ENCODE results near the gene OTUD4.
"Not testable (repeated sequence)": the region's sequence is repeated elsewhere in the genome, so short reads cannot be mapped to it uniquely, and the experiment has no call there.

OTUD4 gene

GRCh38 chr4:145180298-145181090, at the start of gene OTUD4:
Gene OTUD4, minus strand, starts transcription at chr4:145180589. Its CDS starts 616 bp downstream, at chr4:145179973.
- peak; percentile 58 for TF ChIP-seq CTCF (IDR thresholded peaks at IDR 0.05; ENCODE audit: insufficient read depth, low read length, poor library complexity, severe bottlenecking)
- DNase-seq (ENCODE audit: extremely low read depth, insufficient read length) = peak; percentile 98
- H3K36me3 ChIP-seq (ENCODE audit: control insufficient read depth, insufficient read depth, low read length) = no peaks in the 10 kb centered on the region
- H3K27me3 ChIP-seq (replicated peaks; ENCODE audit: control insufficient read depth, insufficient read depth, low read length) = no peaks in the 10 kb centered on the region
- H3K4me3 ChIP-seq (replicated peaks; ENCODE audit: low read depth, low read length) = peak within 1 kb of the TSS; percentile 66

GRCh38 chr4:145223228-145223627, 42.8 kb upstream of the OTUD4 start:
- H3K36me3 ChIP-seq (ENCODE audit: control insufficient read depth, insufficient read depth, low read length); DNase-seq (ENCODE audit: extremely low read depth, insufficient read length); H3K4me3 ChIP-seq (replicated peaks; ENCODE audit: low read depth, low read length); H3K27me3 ChIP-seq (replicated peaks; ENCODE audit: control insufficient read depth, insufficient read depth, low read length): not testable (repeated sequence)

- H3K36me3 ChIP-seq (ENCODE audit: control insufficient read depth, insufficient read depth, low read length); DNase-seq (ENCODE audit: extremely low read depth, insufficient read length); H3K27me3 ChIP-seq (replicated peaks; ENCODE audit: control insufficient read depth, insufficient read depth, low read length); H3K4me3 ChIP-seq (replicated peaks; ENCODE audit: low read depth, low read length): not testable (repeated sequence)
Observed at GRCh38 chr4:145221529-145221928, 41.1 kb upstream of the OTUD4 start.

GRCh38 chr4:145219090-145219489, 38.7 kb upstream of the OTUD4 start:
- Histone ChIP-seq H3K27me3 (replicated peaks; ENCODE audit: control insufficient read depth, insufficient read depth, low read length) (no peaks in the 10 kb centered on the region), H3K36me3 (ENCODE audit: control insufficient read depth, insufficient read depth, low read length) (no peaks in the 10 kb centered on the region), H3K4me3 (replicated peaks; ENCODE audit: low read depth, low read length) (no peak overlapping the region)
- no peak for TF ChIP-seq CTCF (IDR thresholded peaks at IDR 0.05; ENCODE audit: insufficient read depth, low read length, poor library complexity, severe bottlenecking)
- no peak for DNase-seq (ENCODE audit: extremely low read depth, insufficient read length)

- no peak for TF ChIP-seq CTCF (IDR thresholded peaks at IDR 0.05; ENCODE audit: insufficient read depth, low read length, poor library complexity, severe bottlenecking)
- DNase-seq (ENCODE audit: extremely low read depth, insufficient read length) = peak; percentile 19
- no peaks in the 10 kb centered on the region for H3K36me3 ChIP-seq (ENCODE audit: control insufficient read depth, insufficient read depth, low read length)
- no peak overlapping the region for H3K4me3 ChIP-seq (replicated peaks; ENCODE audit: low read depth, low read length)
- no peaks in the 10 kb centered on the region for H3K27me3 ChIP-seq (replicated peaks; ENCODE audit: control insufficient read depth, insufficient read depth, low read length)
Observed at GRCh38 chr4:145218251-145218650, 37.9 kb upstream of the OTUD4 start.

- Histone ChIP-seq H3K4me3 (replicated peaks; ENCODE audit: low read depth, low read length) (no peak overlapping the region), H3K27me3 (replicated peaks; ENCODE audit: control insufficient read depth, insufficient read depth, low read length) (no peaks in the 10 kb centered on the region)
- no peak for TF ChIP-seq CTCF (IDR thresholded peaks at IDR 0.05; ENCODE audit: insufficient read depth, low read length, poor library complexity, severe bottlenecking)
Observed at GRCh38 chr4:145217349-145217748, 37.0 kb upstream of the OTUD4 start.

GRCh38 chr4:145216535-145216934, 36.1 kb upstream of the OTUD4 start:
- Histone ChIP-seq H3K27me3 (replicated peaks; ENCODE audit: control insufficient read depth, insufficient read depth, low read length) (no peaks in the 10 kb centered on the region), H3K4me3 (replicated peaks; ENCODE audit: low read depth, low read length) (no peak overlapping the region), H3K36me3 (ENCODE audit: control insufficient read depth, insufficient read depth, low read length) (no peaks in the 10 kb centered on the region)
- TF ChIP-seq CTCF (IDR thresholded peaks at IDR 0.05; ENCODE audit: insufficient read depth, low read length, poor library complexity, severe bottlenecking) = peak; percentile 50
- no peak for DNase-seq (ENCODE audit: extremely low read depth, insufficient read length)

More at GRCh38 chr4:145217349-145217748, 37.0 kb upstream of the OTUD4 start:
- no peak for DNase-seq (ENCODE audit: extremely low read depth, insufficient read length)
- H3K36me3 ChIP-seq (ENCODE audit: control insufficient read depth, insufficient read depth, low read length) = no peaks in the 10 kb centered on the region
